Ramos (cell line): Measurements from ENCODE around the gene PIK3R1.

ENCODE experiments used
- in situ Hi-C: fragments of 300-500 bp; cut with MboI; formaldehyde crosslinking; loops from one replicate; pipeline ENCODE4 v1.14.3; 2022; ENCODE audit warnings: low sequenced_read_pairs; ENCODE audit not compliant: unreplicated experiment

Gene PIK3R1

GRCh38 chr5:68285851-68286611 lies 70.5 kb downstream of the PIK3R1 start:
- in situ Hi-C loops: no loop called here

- in situ Hi-C loops: no loop called here
Measured at GRCh38 chr5:68286612-68286912, 71.0 kb downstream of the PIK3R1 start.

- in situ Hi-C loops: no loop called here
Measured at GRCh38 chr5:68287631-68287975, 72.0 kb downstream of the PIK3R1 start.

GRCh38 chr5:68287976-68288706 lies 72.6 kb downstream of the PIK3R1 start:
- in situ Hi-C loops: no loop called here

GRCh38 chr5:68288707-68289134 lies 73.2 kb downstream of the PIK3R1 start:
- in situ Hi-C loops: no loop called here

GRCh38 chr5:68289498-68289897 lies 73.9 kb downstream of the PIK3R1 start:
- in situ Hi-C loops: no loop called here

GRCh38 chr5:68290260-68290674 lies 74.7 kb downstream of the PIK3R1 start:
- in situ Hi-C loops: no loop called here

- in situ Hi-C loops: no loop called here
Measured at GRCh38 chr5:68290847-68291246, 75.3 kb downstream of the PIK3R1 start.

- in situ Hi-C loops: no loop called here
Measured at GRCh38 chr5:68292316-68292715, 76.8 kb downstream of the PIK3R1 start.

- in situ Hi-C loops: no loop called here
Measured at GRCh38 chr5:68295772-68296171, 80.2 kb downstream of the PIK3R1 start.

GRCh38 chr5:68296895-68297294 lies 81.3 kb downstream of the PIK3R1 start:
- in situ Hi-C loops: no loop called here

GRCh38 chr5:68297656-68298055 lies 82.1 kb downstream of the PIK3R1 start:
- in situ Hi-C loops: no loop called here

- in situ Hi-C loops: no loop called here
Measured at GRCh38 chr5:68298479-68298878, 82.9 kb downstream of the PIK3R1 start.

GRCh38 chr5:68299105-68299504 lies 83.5 kb downstream of the PIK3R1 start:
- in situ Hi-C loops: no loop called here

- in situ Hi-C loops: no loop called here
Measured at GRCh38 chr5:68299575-68299974, 84.0 kb downstream of the PIK3R1 start.

GRCh38 chr5:68303038-68303738 lies 87.6 kb downstream of the PIK3R1 start:
- in situ Hi-C loops: loop anchor here (25.0 kb wide), 1 partner anchor 684 kb away; no protein-coding TSS in a partner anchor

GRCh38 chr5:68303754-68304420 lies 88.3 kb downstream of the PIK3R1 start:
- in situ Hi-C loops: loop anchor here (25.0 kb wide), 1 partner anchor 683 kb away; no protein-coding TSS in a partner anchor

GRCh38 chr5:68304421-68305052 lies 89.0 kb downstream of the PIK3R1 start:
- in situ Hi-C loops: loop anchor here (25.0 kb wide), 1 partner anchor 683 kb away; no protein-coding TSS in a partner anchor

- in situ Hi-C loops: loop anchor here (25.0 kb wide), 1 partner anchor 682 kb away; no protein-coding TSS in a partner anchor
Measured at GRCh38 chr5:68305223-68305870, 89.8 kb downstream of the PIK3R1 start.
